GM21619 (cell line): Measurements from ENCODE around the gene RFX3.

Source experiments
- ATAC-seq: cut with Tn5 transposase; IDR thresholded peaks from one replicate; pipeline ENCODE4 v1.9.1; 2021; ENCODE audit not compliant: unreplicated experiment

The RFX3 gene

GRCh38 chr9:3436629-3437420 is 89.0 kb downstream of the RFX3 start:
- no peak for ATAC-seq

- no peak for ATAC-seq
Observed at GRCh38 chr9:3435732-3436131, 90.1 kb downstream of the RFX3 start.

- no peak for ATAC-seq
Observed at GRCh38 chr9:3434594-3434993, 91.2 kb downstream of the RFX3 start.

- ATAC-seq, result no peak
Observed at GRCh38 chr9:3433754-3434153, 92.0 kb downstream of the RFX3 start.

GRCh38 chr9:3433066-3433465 is 92.7 kb downstream of the RFX3 start:
- no peak for ATAC-seq

- no peak for ATAC-seq
Observed at GRCh38 chr9:3431890-3432289, 93.9 kb downstream of the RFX3 start.

- ATAC-seq, result no peak
Observed at GRCh38 chr9:3419893-3420292, 105.9 kb downstream of the RFX3 start.

GRCh38 chr9:3415906-3416305 is 109.9 kb downstream of the RFX3 start:
- ATAC-seq, result no peak

GRCh38 chr9:3413984-3414383 is 111.8 kb downstream of the RFX3 start:
- no peak for ATAC-seq

- no peak for ATAC-seq
Observed at GRCh38 chr9:3410461-3410860, 115.3 kb downstream of the RFX3 start.

- no peak for ATAC-seq
Observed at GRCh38 chr9:3409453-3409852, 116.3 kb downstream of the RFX3 start.

- ATAC-seq, result no peak
Observed at GRCh38 chr9:3403315-3403714, 122.5 kb downstream of the RFX3 start.

- ATAC-seq, result no peak
Observed at GRCh38 chr9:3401221-3401954, 124.4 kb downstream of the RFX3 start.

- ATAC-seq, result peak; percentile 64
Observed at GRCh38 chr9:3398232-3398648, 127.6 kb downstream of the RFX3 start.

- ATAC-seq, result peak; percentile 40
Observed at GRCh38 chr9:3397766-3398165, 128.0 kb downstream of the RFX3 start.

GRCh38 chr9:3391414-3391813 is 134.4 kb downstream of the RFX3 start:
- no peak for ATAC-seq

GRCh38 chr9:3386753-3387152 is 139.0 kb downstream of the RFX3 start:
- ATAC-seq, result no peak

GRCh38 chr9:3385871-3386270 is 139.9 kb downstream of the RFX3 start:
- peak; percentile 90 for ATAC-seq

GRCh38 chr9:3371842-3372241 is 154.0 kb downstream of the RFX3 start:
- no peak for ATAC-seq

- ATAC-seq, result no peak
Observed at GRCh38 chr9:3370715-3371114, 155.1 kb downstream of the RFX3 start.

- no peak for ATAC-seq
Observed at GRCh38 chr9:3367185-3367584, 158.6 kb downstream of the RFX3 start.

- ATAC-seq, result no peak
Observed at GRCh38 chr9:3361689-3362392, 164.0 kb downstream of the RFX3 start.
